ENCODE measurements around the gene NEDD9.

DNA sequence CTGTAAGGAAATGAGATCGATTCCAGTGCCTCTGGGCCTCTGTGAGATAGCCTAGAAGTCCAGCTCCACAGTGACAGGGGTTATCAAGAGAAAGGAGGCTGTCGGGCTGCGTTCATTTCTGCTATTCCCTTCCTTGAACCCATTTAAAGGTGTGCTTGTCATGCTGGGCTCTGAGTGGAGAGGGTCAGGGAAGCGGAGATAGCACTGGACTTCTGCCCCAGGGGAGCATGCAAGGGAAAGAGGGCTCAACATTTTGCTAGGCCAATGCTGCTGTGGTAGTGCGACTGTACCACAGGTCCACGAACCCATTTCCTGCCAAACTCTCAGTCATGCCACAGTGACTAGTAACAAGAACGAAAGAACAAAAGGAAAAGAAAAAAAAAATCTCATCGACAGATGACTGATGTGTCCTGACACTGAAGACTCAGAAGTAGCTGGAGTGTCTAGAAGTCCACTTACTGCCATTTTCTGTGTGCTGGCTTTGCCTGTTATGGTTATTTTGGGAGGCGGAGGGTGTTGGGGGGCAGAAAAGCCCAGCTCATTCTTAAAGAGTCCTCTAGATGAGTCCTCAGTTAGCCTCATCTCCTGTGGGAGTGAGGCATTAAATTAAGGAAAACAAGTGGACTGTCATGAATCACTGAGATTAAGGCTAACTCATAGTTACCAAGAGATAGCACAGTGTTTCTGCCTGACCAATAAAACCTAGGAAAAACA, 8.1 kb downstream of the NEDD9 start:
- TF ChIP-seq, protein P1, sequence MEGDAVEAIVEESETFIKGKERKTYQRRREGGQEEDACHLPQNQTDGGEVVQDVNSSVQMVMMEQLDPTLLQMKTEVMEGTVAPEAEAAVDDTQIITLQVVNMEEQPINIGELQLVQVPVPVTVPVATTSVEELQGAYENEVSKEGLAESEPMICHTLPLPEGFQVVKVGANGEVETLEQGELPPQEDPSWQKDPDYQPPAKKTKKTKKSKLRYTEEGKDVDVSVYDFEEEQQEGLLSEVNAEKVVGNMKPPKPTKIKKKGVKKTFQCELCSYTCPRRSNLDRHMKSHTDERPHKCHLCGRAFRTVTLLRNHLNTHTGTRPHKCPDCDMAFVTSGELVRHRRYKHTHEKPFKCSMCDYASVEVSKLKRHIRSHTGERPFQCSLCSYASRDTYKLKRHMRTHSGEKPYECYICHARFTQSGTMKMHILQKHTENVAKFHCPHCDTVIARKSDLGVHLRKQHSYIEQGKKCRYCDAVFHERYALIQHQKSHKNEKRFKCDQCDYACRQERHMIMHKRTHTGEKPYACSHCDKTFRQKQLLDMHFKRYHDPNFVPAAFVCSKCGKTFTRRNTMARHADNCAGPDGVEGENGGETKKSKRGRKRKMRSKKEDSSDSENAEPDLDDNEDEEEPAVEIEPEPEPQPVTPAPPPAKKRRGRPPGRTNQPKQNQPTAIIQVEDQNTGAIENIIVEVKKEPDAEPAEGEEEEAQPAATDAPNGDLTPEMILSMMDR (conservative IDR thresholded peaks at IDR 0.05; ENCODE audit: low read depth, low read length), result no peak
- TF ChIP-seq FOS (IDR thresholded peaks at IDR 0.05; ENCODE audit: low read depth, low read length), result no peak
- no peak; the same call in 1 of the 2 replicates for TF ChIP-seq POLR2A (IDR thresholded peaks at IDR 0.05; ENCODE audit: low read depth, low read length)
- no peak for TF ChIP-seq MXI1 (IDR thresholded peaks at IDR 0.05; ENCODE audit: borderline replicate concordance, low read depth, low read length)

All from IMR-90 (cell line).